Activated CD4-positive, alpha-beta T cell treated with anti-CD3 and anti-CD28 coated beads for 48 hours (primary cell): ENCODE data around the gene NCKIPSD.

Source experiments
- DNase-seq: peaks from one replicate; pipeline ENCODE4 v3.0.0-alpha.2; 2020

NCKIPSD gene

GRCh38 chr3:48696156-48696555, 10.4 kb upstream of the NCKIPSD start:
- no peak for DNase-seq

DNA sequence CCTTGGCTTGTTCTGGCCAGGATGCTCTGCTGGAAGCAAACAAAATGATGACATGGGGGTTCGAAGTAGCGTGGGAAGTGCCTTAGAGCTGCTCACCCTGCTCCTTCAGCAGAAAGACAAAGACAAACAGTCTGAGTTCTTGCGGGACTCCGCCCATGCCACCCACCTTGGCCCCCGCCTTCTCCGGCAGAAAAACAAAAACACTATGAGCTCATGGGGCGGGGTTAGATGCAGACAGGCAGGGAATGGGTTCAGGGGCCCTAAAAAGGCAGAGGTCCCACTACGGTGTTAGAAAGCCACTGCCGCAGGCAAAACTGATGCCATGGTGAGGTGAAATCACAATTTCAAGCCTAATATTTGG, 9.7 kb upstream of the NCKIPSD start:
- DNase-seq: no peak

DNA sequence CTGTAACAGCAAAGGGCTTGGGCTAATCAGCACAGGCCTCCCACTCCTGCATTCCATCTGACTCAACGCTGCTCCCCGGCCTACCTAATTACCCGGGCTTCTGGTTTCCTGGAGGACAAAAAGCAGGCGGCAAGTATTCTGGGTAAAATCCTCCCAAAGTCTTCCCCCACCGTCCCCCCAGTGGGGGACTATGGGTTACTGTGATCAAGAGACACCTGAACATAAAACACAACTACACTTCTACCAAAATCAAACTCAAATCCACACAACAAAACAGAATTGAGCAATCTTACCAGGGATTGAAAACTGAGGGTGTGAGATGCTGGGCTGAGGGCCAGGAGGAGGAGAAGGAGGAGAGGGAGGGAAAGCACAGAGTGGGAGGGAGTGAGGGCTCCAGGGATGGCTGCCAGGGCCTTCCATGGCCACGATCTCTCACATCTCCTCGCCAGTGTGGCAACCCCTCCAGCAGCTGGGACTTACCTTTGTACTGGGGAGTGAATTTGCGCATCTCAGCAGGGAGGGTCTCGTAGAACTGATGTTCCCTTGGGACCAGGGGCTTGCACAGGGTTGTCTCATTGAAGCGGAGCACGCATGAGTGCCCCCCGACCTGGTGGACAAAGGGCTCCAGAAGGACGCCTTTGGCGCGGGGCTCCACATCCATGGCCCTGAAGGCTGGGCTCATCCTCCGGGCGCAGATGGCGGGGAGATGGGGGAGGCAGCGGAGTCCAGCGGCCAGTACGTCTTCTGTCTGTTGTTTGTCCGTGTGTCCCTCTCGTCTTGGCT, 9.1 kb upstream of the NCKIPSD start:
- DNase-seq: no peak

DNA sequence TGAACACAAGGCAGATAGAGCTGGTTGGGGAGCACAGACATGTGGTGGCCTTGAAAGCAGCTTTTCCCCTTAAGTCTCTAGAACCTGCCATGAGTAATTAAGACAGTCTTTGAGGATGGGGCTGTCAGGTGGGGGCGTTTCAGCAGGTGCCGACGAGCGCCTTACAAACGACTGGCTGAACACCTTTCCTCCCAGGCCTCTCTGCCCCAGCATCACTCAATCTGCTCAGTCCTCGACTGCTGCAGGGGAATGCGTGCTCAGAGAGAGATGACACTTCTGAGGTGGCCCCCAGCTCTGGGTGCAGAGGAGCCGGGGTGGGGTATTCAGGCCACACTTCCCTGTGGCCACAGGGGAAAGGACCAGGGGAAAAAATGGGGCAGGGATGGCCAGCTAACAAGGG, 8.1 kb upstream of the NCKIPSD start:
- no peak for DNase-seq

GRCh38 chr3:48692551-48692950, 6.8 kb upstream of the NCKIPSD start:
- DNase-seq: no peak

GRCh38 chr3:48690846-48691458, 5.2 kb upstream of the NCKIPSD start:
- DNase-seq: no peak

GRCh38 chr3:48689384-48689783, 3.7 kb upstream of the NCKIPSD start:
- DNase-seq: no peak

DNA sequence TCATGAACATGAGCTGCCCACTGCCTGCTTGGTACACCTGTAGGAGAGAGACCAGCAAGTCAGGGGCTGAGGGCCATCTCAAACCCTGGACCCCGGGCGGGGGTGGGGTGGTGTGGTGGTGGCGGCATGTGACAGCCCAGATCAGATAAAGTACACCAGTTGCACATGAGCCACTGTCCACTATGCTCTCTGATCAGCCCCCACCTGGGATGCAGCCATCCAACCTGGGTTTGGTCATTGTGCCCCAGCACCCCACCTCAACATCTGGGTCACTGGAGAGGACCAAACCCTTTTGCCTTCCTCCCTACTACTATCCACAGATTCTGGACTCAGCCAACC, 3.0 kb upstream of the NCKIPSD start:
- no peak for DNase-seq

GRCh38 chr3:48688032-48688736, 2.5 kb upstream of the NCKIPSD start:
- no peak for DNase-seq

DNA sequence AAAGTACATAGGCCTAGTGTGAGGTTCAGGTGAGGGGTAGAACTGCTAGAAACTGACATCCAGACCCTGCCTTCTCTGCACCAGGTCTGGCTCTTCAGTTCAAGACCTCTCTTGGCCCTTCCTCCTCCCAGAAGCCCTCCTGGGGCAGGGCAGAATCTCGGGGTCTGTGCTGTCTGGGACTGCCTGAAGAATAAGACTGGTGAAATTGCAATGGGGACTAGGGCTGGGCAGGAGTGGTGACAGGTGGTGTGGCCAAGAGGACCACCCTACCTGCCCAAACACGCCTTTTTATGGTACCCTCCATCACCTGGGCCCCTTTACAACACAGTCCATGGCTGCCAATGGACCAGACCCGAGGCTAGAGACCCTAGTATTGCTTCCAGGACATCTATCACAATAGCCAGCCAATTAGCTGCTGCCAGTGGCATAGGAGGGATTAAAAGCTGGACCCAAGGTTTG, 1.5 kb upstream of the NCKIPSD start:
- DNase-seq: no peak

GRCh38 chr3:48686538-48687219, 964 bp upstream of the NCKIPSD start:
- no peak for DNase-seq

GRCh38 chr3:48685293-48685602, 467 bp downstream of the NCKIPSD start:
- no peak for DNase-seq

DNA sequence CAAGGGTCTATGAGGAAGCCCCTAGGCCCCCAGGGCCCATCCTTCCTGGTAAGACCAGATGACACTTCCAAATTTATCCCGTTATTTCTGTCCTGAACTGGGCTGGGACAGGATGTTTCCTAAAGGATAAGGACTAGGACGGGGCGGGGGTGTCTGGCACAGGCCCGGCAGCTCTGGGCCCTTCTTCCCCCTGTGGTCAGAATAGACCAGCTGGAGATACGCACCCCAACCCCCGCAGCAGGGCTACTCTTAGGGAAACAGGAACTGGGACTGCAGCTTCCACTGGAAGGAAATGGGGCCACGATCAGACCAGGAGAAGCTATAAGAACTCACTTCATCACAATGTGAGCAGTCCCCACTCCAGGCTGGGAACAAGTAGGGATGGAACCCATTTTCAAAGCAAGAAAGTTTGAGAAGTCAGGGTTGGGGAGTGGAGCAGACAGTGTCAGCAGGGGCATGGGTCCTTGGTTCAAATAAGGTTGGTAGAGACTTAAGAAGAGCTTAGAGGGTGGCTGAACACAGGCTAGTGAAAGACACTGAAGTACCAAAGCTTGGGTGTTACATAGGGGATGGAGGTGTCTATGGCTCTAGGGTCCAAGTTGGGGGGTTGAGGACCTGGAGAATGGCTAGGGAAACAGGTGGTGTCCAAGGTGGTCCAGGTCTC, 1.1 kb downstream of the NCKIPSD start:
- DNase-seq: no peak

DNA sequence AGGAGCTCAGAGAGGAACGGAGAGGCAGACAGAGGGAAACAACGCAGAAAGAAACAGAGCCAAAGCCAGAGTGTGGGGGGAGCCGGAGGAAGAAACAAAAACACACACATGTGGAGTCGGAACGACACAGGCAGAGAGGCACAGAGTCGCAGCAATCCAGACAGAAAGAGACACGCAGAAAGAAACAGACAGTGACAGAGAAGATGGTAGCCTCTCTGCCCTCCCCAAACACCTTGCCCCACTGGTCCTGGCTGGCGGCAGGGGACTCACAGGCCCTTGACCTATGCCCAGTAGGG, 1.7 kb downstream of the NCKIPSD start:
- no peak for DNase-seq

- no peak for DNase-seq
Measured at GRCh38 chr3:48682786-48683185, 2.9 kb downstream of the NCKIPSD start.

DNA sequence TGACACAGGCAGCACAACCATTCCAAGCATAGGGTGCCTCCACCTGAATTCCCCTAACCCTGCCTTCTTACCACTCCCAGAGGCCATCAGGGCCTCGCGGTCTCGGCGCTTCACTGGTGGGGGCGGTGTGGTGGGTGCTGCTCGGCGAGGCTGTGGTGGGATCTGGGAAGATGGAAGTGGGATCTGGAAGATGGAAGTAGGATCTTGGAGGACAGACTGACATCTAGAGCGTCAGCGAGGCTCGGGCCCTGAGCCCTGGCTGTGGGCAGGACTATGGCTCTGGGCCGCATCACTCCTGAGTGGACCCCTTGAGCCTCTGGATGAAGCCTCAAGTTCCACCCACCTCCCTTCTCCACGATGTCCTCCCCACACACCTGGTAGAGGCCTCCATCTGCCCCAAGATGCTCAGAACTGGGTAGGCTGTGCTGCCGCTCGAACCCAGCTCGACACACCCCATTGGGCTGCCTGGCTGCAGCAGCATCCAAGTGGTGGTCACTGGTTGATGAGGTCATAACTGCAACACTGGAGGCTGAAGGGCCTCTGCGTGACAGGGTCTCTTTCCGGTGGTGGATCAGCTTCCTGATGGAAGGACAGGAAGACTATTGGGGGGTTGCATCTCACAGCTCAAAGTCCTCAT, 3.6 kb downstream of the NCKIPSD start:
- DNase-seq: no peak

DNA sequence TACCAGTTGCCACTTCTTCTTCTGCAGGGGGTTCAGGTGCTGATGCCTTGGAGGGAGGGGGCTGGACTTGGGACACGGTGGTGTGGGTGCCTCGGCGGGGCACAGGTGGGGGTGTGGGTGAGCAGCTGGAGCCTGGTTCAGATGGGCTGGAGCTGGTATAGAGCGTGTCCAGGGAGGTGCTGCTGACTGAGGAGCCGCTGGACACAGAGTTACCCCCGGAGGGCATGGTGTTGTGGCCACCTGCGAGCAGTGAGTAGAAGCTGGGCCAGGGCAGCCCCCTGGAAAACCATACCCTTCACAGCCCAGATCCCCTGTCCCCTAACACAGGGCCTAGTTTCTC, 4.2 kb downstream of the NCKIPSD start:
- no peak for DNase-seq

DNA sequence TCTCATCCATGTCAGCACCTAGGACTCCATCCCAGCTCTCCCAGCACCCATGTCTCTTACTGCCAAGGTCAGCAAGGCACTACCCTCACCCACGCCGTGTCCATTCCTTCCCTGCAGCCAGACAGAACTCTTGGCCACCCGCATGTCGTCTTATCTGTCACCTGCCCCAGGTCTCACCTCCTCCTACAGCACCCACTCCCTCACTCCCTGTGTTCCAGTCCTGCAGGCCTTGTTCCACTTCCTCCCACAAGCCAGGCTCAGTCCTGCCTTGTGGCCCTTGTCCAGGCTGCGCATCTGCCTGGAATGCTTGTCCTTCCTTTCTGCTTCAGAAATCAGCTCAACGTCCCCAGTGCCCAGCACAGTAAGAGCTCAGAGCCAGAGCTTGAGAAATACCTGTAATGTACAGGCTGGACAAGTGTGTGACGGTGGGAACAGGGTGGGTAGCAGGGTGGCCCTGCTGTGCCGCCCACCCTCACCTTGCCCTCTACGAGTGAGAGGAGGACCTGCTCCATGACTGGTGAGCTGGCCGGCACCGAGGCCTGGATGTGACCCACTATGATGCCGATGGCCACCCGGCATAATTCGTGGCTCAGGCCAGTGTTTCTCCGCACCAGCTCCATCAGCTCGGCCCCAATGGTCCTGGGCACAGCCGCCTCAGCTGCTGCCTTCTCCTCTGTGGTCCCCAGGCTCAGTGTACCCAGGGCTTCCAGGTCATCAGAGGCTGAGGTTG, 4.7 kb downstream of the NCKIPSD start:
- DNase-seq: no peak

GRCh38 chr3:48679411-48680391, 6.0 kb downstream of the NCKIPSD start:
- DNase-seq: no peak

- DNase-seq: no peak
Measured at GRCh38 chr3:48678566-48679380, 6.9 kb downstream of the NCKIPSD start.
